NK-92 (cell line): ENCODE data around the gene LGALS14.
"Not testable (repeated sequence)": the region's sequence is repeated elsewhere in the genome, so short reads cannot be mapped to it uniquely, and the experiment has no call there.

Experiments used
- DNase-seq: peaks from one replicate; lab custom pipeline; 2025; ENCODE audit not compliant: unreplicated experiment; lab: John Stamatoyannopoulos, UW

Gene LGALS14

GRCh38 chr19:39704181-39705044 lies at the start of gene LGALS14:
LGALS14 (plus strand) TSS chr19:39704481; CDS start chr19:39704529, 48 bp downstream.
- no peak for DNase-seq

GRCh38 chr19:39655613-39656012 lies 48.7 kb upstream of the LGALS14 start, which contains the start of gene LGALS16:
LGALS16 (plus strand) TSS chr19:39655913; CDS start chr19:39655962, 49 bp downstream.
- no peak for DNase-seq

- DNase-seq: no peak
Observed at GRCh38 chr19:39659791-39660190, 44.5 kb upstream of the LGALS14 start.

- no peak for DNase-seq
Observed at GRCh38 chr19:39660661-39661060, 43.6 kb upstream of the LGALS14 start.

GRCh38 chr19:39661565-39661964 lies 42.7 kb upstream of the LGALS14 start:
- no peak for DNase-seq

- not testable (repeated sequence) for DNase-seq
Observed at GRCh38 chr19:39669860-39670259, 34.4 kb upstream of the LGALS14 start.

GRCh38 chr19:39670998-39671397 lies 33.3 kb upstream of the LGALS14 start:
- DNase-seq: no peak

GRCh38 chr19:39671739-39672363 lies 32.4 kb upstream of the LGALS14 start:
- no peak for DNase-seq

- no peak for DNase-seq
Observed at GRCh38 chr19:39672473-39672872, 31.8 kb upstream of the LGALS14 start.

GRCh38 chr19:39673862-39674261 lies 30.4 kb upstream of the LGALS14 start:
- not testable (repeated sequence) for DNase-seq

- DNase-seq: no peak
Observed at GRCh38 chr19:39676004-39676403, 28.3 kb upstream of the LGALS14 start.

- DNase-seq: no peak
Observed at GRCh38 chr19:39677961-39678889, 26.1 kb upstream of the LGALS14 start.

GRCh38 chr19:39679056-39679790 lies 25.1 kb upstream of the LGALS14 start:
- DNase-seq: no peak

GRCh38 chr19:39679791-39680168 lies 24.5 kb upstream of the LGALS14 start:
- no peak for DNase-seq

GRCh38 chr19:39680593-39680992 lies 23.7 kb upstream of the LGALS14 start:
- no peak for DNase-seq

- no peak for DNase-seq
Observed at GRCh38 chr19:39681416-39681815, 22.9 kb upstream of the LGALS14 start.

- DNase-seq: no peak
Observed at GRCh38 chr19:39684267-39684666, 20.0 kb upstream of the LGALS14 start.

- no peak for DNase-seq
Observed at GRCh38 chr19:39686739-39687138, 17.5 kb upstream of the LGALS14 start.

- not testable (repeated sequence) for DNase-seq
Observed at GRCh38 chr19:39688637-39689036, 15.6 kb upstream of the LGALS14 start.

GRCh38 chr19:39692166-39692565 lies 12.1 kb upstream of the LGALS14 start:
- no peak for DNase-seq
